Measurements from ENCODE around the gene AGAP1. TPM values are rescaled to one million over a fixed set of nuclear protein-coding genes. Genes with fewer than 3 reads are reported as not detected.

Gene AGAP1
- total and polyA plus RNA-seq, 2 donors (not counting 3 experiments of a cell fraction or from before 2014, with no cell fraction given), result 10.2 to 20.9 TPM

DNA sequence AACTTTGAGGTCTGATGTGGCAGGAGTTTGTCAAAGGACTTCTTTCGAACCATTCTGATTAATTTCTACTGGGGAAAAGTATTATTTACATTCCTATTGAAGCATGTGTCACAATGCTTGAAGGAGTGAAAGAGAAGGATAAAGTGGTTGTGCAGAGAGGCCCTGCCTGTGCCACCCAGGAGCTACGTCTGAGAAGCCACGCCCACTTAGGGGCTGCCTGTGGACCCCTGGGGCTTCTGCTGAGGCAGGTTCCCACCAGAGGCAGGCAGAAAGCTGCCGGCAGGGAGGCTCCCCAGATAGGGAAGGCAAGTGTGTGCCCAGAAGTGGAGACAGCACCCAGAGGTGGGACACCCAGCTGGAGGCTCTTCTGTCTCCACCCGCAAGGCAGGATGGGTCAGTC, 627.0 kb downstream of the AGAP1 start:
- no peaks in the 10 kb centered on the region for H4K20me1 ChIP-seq (replicated peaks; ENCODE audit: control insufficient read depth, extremely low read depth, insufficient read depth, low read length)
- H3K79me2 ChIP-seq (ENCODE audit: control insufficient read depth, insufficient read depth, low read length), result no peaks in the 10 kb centered on the region
- no peaks in the 10 kb centered on the region for H3K36me3 ChIP-seq (ENCODE audit: control insufficient read depth in 2 of 2, extremely low read depth in 1 of 2, insufficient read depth in 2 of 2, low read length in 2 of 2)
- H2AFZ ChIP-seq (ENCODE audit: low read depth, low read length), result no peak overlapping the region
- DNase-seq (ENCODE audit: low read depth, low spot score), result no peak
- no TSS peak for BruUV-seq (replicated peaks)
- H3K4me1 ChIP-seq (ENCODE audit: control insufficient read depth, extremely low read depth, insufficient read depth, low read length), result no peaks in the 10 kb centered on the region
- dilution Hi-C loops (cut with MboI; ENCODE audit: extremely low pct_ligation_motif_present, low sequenced_read_pairs), result no loop called here
- no peak overlapping the region for H3K27ac ChIP-seq (ENCODE audit: insufficient read depth, low read depth, low read length)
- TF ChIP-seq, protein P1, sequence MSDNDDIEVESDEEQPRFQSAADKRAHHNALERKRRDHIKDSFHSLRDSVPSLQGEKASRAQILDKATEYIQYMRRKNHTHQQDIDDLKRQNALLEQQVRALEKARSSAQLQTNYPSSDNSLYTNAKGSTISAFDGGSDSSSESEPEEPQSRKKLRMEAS (IDR thresholded peaks at IDR 0.05; ENCODE audit: insufficient read depth, insufficient read length), result no peak
- TF ChIP-seq GATA2 (IDR thresholded peaks at IDR 0.05; ENCODE audit: insufficient read depth, insufficient read length, low read depth, low read length), result no peak
- TF ChIP-seq EZH2 (IDR thresholded peaks at IDR 0.05; ENCODE audit: borderline replicate concordance, low read depth, low read length, severe bottlenecking), result no peak
- TF ChIP-seq POLR2A (IDR thresholded peaks at IDR 0.05; ENCODE audit: low read depth, low read length), result no peak
- no peak for TF ChIP-seq MYC (IDR thresholded peaks at IDR 0.05; ENCODE audit: low read depth, low read length)
- no peak for TF ChIP-seq POLR2AphosphoS5 (IDR thresholded peaks at IDR 0.05; ENCODE audit: insufficient read depth, low read depth, low read length)
- TF ChIP-seq, protein P2, sequence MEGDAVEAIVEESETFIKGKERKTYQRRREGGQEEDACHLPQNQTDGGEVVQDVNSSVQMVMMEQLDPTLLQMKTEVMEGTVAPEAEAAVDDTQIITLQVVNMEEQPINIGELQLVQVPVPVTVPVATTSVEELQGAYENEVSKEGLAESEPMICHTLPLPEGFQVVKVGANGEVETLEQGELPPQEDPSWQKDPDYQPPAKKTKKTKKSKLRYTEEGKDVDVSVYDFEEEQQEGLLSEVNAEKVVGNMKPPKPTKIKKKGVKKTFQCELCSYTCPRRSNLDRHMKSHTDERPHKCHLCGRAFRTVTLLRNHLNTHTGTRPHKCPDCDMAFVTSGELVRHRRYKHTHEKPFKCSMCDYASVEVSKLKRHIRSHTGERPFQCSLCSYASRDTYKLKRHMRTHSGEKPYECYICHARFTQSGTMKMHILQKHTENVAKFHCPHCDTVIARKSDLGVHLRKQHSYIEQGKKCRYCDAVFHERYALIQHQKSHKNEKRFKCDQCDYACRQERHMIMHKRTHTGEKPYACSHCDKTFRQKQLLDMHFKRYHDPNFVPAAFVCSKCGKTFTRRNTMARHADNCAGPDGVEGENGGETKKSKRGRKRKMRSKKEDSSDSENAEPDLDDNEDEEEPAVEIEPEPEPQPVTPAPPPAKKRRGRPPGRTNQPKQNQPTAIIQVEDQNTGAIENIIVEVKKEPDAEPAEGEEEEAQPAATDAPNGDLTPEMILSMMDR (IDR thresholded peaks at IDR 0.05; ENCODE audit: extremely low read depth in 1 of 2, insufficient read depth in 1 of 2, low read depth in 1 of 2, low read length in 2 of 2), result no peak
- no peak for TF ChIP-seq JUN (IDR thresholded peaks at IDR 0.05; ENCODE audit: borderline replicate concordance, insufficient read depth, insufficient read length, low read depth)
- H3K4me3 ChIP-seq (replicated peaks in 1 of 3; ENCODE audit: insufficient read depth in 1 of 3, low read depth in 1 of 3, low read length in 3 of 3), result no peak overlapping the region
- intact Hi-C loops (cut with micrococcal nuclease), result no loop called here
- POLR2A ChIA-PET, result interaction anchor here (0.6 kb wide), 1 partner anchor 993 kb away, joined by 6 read pairs; no protein-coding TSS in a partner anchor
- CTCF ChIA-PET, result no interaction called here
- no peak for FAIRE-seq
- H3K9me1 ChIP-seq (replicated peaks; ENCODE audit: control insufficient read depth, extremely low read depth, insufficient read depth, low read length), result no peaks in the 10 kb centered on the region
- no peaks in the 10 kb centered on the region for H3K27me3 ChIP-seq (ENCODE audit: control insufficient read depth in 2 of 2, insufficient read depth in 2 of 2, low read length in 2 of 2)
- H3K9ac ChIP-seq (replicated peaks; ENCODE audit: extremely low read depth, insufficient read depth, low read length), result no peak overlapping the region
- H3K4me2 ChIP-seq (ENCODE audit: insufficient read depth, low read length), result no peak overlapping the region
- no peaks in the 10 kb centered on the region for H3K9me3 ChIP-seq (replicated peaks; ENCODE audit: control insufficient read depth, insufficient read depth, low read length)

All from endothelial cell of umbilical vein (primary cell).